ENCODE data around the gene LAMC2.

Gene LAMC2

DNA sequence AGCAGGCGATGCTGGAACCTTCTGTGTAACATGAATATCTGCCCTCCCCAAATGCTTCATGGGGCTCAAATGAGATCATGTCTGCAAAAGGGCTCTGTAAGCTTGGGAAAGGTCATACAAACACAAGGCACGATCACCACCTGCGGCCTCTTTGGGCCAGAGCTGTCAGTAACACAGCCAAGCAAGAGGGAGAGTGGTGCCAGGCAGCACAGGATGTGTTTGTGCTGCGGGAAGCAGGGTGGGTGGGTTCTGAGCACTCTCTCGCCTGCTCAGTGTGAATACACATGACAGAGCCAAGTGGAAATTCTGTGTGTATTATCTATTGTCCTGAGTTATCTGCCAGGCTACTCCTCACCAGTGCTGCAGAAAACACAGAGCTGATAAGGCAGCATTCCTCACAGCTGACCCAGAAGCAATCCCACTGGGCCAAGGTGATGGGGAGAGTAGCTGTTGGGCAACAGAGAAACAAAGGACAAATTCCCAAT is 101.2 kb downstream of the LAMC2 start:
- DNase-seq (ENCODE audit: low read depth): no peak

DNA sequence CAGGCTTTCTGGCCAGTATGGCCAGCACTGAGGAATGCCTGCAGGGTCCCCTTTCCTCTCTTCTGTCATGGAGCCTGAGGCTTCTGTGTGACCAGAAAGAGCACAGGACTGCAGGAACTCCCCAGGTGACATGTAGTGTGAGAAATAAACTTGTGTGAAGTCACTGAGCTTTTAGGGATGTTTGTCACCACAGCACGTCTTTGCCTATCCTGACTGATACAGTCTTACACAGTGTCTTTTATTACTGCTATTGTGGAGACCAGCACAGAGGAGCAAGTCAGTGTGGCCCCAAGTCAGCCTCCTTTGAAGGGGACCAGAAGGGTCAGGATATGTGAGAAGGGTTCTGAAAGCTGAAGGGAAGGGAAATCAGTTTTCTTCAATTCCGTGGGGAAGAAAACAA is 102.5 kb downstream of the LAMC2 start:
- no peak for DNase-seq (ENCODE audit: low read depth)

DNA sequence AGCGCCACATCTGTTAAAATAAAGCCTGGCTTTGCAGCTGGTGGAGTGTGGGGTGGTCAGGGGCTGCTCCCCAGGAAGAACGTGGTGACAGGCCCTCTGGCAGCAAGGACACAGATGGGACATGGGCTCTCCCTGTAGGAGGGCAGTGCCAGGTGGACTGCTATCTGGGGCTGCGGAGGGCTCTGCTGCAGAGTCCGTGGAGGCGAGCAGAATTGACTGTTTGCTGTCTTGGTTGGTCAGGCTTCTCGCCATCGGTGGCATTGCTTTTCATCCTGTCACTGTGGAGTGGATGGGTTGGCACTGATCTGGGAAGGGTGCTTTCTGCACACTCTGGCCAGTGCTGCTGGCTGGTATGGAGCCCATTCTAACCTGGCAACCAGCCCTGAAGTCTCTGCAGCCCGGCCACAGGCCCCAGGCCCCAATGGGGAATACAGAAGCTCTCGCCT is 103.0 kb downstream of the LAMC2 start:
- no peak for DNase-seq (ENCODE audit: low read depth)

DNA sequence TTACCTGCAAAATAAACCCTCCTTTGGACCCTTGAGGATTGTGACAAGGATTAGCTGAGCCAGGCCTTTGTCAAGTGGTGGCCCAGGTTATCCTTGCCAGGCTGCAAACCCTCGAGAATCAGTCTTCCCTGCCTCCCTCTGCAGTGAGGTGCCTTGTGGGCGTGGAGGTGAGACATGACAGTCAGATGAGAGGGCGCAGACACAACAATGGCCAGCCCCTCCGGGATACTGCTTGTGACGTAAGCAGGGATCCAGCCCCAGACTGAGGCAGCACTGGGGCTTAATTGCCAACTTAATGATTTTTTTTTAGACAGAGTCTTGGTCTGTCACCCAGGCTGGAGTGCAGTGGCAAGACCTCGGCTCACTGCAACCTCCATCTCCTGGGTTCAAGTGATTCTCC is 104.6 kb downstream of the LAMC2 start:
- DNase-seq (ENCODE audit: low read depth): no peak

DNA sequence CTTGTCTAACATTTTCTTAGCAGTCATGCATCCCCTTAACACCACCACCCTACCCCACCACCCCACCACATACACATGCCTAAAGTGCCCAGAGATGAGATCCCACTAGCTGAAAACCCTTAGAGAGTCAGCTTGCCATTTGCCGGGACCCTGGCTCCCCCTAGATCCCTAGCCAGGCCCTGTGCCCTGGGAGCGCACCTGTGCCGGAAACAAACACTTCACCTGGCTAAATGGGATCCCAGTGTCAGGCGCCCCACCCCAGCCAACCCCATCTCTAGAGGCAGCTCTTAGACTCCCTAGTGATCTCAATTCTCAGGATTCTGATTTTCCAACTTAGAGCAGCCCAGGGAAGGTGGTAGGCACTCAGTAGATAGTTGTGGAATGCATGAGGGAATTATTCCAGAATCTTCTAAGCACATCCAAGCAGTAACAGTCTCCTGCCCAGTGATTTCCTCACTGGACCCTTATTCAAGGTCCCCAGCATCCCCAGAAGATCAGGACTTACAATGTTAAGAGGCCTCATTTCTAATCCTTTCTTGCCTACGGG is 105.2 kb downstream of the LAMC2 start:
- DNase-seq (ENCODE audit: low read depth): no peak

DNA sequence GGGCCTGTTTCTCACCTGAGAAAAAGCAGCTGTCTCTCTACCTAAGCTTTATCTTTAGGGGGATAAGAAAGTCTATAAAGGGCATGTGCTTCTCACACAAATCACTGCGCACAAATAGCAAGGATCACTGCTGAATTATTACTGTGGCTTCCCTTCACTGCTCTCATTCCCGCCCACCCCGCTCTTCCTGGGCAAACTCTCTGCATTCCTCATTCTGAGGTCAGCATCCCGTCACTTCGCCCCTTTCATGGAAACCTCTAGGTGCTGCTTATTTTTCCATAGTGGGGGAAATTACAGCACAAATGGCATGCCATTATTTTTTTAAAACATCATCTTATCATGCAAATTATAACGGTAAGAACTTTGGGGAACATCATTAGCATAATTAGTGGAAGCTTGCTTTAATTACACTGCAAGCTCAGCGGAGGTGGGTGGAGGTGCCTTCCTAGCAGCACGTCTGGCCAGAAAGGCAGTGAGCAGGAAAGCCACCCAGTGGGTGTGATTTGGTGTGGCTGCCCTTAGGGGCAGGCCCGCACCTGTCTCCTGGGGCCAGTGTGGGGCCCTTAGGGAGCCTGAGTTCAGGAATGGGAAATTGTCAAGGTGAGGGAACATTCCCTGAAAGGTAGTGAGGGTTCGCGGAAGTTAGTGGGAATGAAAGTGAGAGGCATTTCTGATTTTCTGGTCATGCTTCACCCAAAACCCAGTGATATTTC is 105.9 kb downstream of the LAMC2 start:
- no peak for DNase-seq (ENCODE audit: low read depth)

DNA sequence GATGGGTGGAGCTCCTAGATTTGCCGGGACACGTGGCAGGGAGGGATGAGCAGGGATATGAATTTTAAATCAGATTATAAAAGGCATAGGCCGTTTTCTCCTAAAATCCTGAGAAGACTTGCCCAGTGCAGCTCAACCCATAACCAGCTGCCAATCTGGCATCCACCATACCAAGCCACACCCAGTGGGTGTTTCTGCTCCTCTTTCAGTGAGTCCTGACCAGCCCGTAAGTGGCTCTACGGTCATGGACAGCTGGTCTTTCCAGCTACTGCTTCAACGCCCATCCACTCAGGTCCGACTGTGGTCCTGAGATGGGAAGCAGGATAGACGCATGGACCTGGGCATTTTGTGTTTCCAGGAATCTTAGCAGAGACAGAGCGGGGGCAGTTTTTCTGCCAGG is 107.2 kb downstream of the LAMC2 start:
- DNase-seq (ENCODE audit: low read depth): no peak

DNA sequence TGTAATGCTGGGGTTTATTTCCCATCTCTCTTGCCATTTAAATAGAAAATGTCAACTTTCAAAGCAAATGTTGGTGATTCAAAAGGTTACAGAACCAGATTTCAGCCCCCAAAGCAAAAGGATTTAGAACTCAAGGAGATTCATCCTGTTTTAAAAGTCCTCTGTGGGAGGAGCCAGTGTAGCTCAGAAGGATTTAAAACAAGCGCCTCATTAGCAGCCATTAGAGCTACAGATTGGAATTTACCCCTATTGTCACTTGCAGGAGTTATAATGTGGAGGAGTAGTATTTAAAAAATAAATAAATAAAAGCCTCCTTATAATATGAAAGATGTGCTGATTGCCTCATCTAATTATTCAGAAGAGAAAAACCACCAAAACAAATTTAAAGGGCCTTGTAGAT is 107.8 kb downstream of the LAMC2 start:
- no peak for DNase-seq (ENCODE audit: low read depth)

Measured in stimulated activated CD4-positive, alpha-beta T cell treated with anti-CD3 and anti-CD28 coated beads, Interleukin-2, amount 100 ng/mL, for 4 hours (primary cell).